HG03039 (cell line): Measurements from ENCODE around the gene C11orf54.
"Not testable (repeated sequence)": the region's sequence is repeated elsewhere in the genome, so short reads cannot be mapped to it uniquely, and the experiment has no call there.

Experiments
- ATAC-seq: cut with Tn5 transposase; IDR thresholded peaks from one replicate; pipeline ENCODE4 v1.9.1; 2021; ENCODE audit warnings: mild to moderate bottlenecking, moderate library complexity; ENCODE audit not compliant: unreplicated experiment

The C11orf54 gene

DNA sequence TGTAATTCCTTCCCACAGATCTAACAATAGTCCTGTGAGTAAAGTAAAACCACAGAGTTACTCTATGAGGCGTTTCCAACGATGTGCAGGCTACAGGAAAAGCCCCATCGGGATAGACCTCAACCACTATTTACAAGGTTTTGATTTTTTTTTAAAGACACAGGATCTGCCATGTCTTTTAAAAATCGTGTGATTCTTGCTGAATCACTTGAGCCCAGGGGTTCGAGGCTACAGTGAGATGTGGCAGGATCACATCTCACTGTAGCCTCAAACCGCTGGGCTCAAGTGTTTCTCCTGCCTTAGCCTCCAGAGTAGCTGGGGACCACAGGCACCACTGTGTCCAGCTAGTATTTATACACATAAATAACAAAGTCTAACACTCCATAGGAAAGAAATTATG is 8.0 kb upstream of the C11orf54 start:
- no peak for ATAC-seq

DNA sequence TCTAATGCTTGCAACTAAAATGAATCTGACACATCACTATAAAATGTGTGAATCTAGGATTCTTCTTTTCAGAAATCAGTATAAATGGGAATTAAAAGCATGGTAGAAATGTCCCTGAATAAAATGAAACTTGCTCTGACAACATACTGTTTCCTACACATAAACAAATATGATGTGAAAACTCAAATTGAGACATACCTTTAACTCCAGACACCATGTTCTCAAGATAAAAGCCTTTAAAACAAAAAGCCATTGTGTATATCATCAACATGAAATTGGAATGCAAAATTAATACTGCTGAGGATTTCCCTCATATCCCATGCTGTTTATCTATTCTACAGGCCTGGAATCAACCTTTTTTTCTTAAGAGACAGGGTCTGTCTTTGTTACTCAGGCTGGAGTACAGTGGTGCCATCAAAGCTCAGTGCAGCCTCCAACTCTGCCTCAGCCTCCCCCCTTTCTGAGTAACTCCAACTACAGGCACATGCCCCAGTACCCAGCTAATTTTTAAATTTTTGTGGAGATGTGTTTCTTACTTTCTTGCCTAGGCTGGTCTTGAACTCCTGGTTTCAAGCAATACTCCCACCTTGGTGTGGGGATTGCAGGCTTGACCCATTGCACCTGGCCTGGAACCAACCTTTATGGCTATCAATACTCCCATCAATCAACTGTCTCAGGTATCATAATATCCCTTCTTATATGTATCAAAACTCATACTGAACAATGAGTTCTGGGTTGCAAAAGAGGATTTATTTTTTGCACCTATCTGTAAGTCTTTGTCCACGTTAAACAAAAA is 6.8 kb upstream of the C11orf54 start:
- ATAC-seq = no peak

DNA sequence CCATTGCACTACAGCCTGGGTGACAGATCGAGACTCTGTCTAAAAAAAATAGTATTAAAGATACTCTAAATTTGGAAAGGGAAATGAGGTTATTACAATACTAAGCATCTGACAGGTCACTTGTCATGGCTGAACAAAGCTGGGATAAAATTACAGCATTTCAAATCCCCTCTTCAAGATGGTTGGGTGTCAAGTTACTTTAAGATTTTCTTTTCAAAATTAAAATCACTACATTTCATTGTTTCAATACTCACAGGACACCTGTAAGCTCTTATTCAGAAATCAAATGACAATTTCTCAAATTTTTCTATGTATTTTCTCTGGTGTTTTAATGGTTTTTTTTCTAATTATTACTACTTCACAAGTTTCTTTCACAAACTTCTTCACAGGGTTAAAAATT is 5.8 kb upstream of the C11orf54 start:
- no peak for ATAC-seq

DNA sequence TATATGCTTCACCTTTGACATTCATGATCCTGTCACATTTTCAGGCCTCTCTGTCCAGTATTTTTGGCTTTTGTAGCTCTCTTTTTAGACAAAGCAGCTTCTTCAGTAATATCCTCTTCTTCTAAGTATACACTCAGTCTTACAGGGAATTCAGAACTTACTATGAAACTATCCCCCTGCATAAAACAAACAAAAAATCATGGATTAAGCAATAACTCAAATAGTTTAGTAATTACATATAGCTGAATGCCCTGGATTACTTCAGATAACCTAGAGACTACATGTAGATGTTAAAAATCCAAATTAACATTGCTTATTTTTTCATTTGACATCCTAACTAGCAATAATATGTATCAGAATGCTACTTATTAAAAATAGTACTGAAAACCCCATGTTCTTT is 5.3 kb upstream of the C11orf54 start:
- no peak for ATAC-seq

DNA sequence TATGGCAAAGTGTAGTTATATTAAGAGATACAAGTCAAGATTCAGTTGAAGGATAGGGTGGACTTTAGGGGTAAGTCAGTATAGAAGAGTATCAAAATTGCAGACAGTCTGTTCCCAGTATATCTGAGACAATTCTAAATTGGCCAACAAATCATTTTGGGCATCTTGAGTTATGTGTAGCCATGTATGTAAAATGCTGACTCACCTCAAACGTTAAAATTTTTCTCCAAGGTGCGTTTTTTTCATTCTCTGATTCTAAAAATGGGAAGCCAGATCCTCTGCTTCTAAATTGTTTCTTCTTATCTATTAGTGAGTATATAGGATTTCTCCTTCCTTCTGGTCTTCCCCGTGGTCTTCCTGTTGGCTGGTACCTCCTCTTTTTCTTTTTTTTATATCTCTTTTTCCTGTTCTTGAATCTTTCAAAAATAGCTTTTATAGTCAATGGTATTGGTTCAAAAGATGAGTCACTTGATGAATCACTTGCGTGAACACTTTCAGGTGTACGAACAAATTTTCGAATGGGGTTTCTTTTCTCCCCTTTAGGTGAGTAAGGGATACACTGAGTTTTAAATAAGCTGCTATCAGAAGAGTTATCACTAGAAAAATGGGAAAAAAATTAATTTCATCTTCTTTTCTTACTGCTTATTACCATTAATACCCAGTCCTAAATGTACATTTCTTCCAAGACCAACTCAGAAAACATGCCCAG is 3.4 kb upstream of the C11orf54 start:
- no peak for ATAC-seq

DNA sequence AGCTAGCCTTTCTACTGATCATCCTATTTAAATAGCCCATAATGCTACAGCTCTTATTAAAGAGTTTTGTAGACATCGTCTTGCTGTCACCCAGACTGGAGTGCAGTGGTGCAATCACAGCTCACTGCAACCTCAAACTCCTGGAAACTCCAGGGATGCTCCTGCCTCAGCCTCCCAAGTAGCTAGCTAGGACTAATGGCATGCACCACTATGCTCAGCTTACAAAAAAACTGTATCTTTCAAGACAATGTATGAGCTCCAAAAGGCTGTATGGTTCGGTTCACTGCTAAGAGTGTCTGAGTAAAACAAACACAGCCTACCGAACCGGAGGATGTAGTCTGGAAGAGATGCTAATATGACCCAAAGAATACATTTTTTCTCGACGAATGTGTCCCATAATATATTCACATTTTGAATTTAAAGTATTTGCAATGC is 2.8 kb upstream of the C11orf54 start:
- ATAC-seq = no peak

DNA sequence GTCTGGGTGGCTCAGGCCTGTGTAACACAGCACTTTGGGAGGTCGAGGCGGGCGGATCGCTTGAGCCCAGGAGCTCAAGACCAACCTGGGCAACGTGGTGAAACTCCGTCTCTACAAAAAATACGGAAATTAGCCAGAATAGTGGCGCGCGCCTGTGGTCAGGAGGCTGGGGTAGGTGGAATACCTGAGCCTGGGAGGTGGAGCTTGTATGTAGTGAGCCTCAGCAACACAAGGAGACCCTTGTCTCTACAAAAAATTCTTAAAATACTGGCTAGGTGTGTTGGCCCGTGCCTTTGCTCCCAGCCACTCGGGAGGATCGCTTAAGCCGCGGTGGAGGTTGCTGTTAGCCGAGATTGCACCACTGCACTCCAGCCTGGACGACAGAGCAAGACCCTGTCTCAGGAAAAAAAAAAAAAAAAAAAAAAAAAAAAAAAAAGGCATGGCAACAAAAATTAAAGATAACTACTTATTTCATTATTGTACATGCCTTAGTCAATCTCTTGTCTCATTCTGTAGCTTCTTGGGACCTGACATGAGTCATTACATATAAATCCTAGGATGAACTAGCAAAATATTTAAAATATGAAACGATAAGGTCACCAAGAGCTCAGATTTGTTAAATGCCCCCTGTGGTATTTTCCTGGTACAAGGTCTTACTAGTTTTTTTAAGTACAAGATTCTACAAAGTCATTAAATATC is 1.3 kb upstream of the C11orf54 start:
- ATAC-seq = no peak

DNA sequence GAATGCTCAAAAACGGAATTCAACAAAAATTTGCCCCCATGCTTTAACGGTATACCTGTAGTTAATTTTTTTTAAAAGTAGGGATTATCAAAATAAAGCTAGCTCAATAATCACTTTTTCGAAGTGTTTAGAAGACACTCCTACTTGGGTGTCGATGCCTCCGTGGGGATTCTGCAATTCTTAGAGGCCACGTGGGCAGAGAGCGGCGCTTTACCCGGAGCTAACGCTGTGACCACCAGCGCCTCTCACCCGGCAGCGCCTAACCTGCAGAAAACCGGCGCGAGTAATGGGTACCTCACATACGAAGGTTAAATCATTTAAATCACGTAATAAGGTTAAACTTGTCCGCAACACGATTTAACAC is 760 bp upstream of the C11orf54 start:
- ATAC-seq = peak; percentile 24

DNA sequence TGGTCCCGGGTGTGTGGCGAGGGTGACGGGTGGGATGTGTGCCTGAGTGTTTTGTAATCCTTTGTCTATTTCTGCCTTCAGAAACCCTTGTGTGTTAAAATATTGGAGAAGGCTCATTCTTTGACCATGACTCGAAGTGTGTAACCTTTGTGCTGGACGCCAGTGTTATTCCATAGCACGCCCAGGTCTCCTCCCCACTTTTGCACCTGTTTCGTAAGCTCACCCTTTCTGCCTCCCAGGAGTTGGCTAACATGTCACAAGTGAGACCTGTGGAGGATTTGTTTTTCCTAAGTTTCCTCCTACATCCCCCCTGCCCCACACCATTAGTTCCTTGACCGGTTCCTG is 382 bp downstream of the C11orf54 start:
- peak; percentile 6 for ATAC-seq

DNA sequence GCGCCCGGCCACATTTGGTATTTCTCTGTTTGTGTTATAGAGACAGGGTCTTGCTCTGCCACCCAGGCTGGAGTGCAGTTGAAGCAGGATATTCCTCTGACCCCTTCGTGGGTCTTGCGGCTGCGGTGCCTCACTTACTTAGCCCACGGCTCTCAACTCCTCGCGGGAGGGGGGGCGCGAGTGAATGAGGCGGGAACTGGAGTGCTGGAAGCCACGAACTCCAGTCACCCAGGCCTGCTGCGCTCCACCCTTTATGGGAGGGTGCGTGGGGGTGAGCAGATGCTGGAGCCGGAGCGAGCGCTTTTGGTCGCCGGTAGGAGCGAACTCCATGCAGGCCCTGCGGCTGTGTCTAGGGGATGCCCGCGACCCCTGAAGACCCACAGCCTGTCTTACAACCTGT is 1.8 kb downstream of the C11orf54 start:
- no peak for ATAC-seq

DNA sequence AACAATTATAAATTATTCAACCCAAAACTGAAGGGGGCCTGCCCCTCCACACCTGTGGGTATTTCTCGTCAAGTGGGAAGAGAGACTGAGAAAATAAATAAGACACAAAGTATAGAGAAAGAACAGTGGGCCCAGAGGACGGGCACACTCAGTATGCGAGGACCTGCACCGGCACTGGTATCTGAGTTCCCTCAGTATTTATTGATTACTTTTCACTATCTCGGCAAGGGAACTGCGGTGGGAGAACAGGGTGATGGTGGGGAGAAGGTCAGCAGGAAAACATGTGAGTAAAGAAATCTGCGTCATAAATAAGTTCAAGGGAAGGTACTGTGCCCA is 3.2 kb downstream of the C11orf54 start:
- ATAC-seq = no peak

DNA sequence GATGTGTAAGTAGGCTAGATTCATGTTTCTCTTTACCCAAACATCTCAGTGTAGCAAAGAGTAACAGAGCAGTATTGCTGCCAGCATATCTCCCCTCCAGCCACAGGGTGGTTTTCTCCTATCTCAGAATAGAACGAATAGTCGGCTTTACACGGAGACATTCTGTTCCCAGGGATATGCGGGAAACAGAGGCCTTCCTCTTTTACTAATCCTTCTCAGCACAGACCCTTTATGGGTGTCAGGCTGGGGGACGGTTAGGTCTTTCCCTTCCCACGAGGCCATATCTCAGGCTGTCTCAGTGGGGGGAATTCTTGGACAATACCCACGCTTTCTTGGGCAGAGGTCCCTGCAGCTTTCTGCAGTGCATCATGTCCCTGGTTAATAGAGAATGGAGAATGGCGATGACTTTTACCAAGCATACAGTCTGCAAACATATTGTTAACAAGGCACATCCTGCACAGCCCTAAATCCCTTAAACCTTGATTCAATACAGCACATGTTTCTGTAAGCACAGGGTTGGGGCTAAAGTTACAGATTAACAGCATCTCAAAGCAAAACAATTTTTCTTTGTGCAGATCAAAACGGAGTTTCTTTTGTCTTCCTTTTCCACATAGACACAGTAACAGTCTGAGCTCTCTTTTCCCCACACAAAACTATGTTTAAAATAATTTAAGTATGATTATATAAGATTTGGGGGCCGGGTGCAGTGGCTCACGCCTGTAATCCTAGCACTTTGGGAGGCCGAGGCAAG is 3.7 kb downstream of the C11orf54 start:
- ATAC-seq = not testable (repeated sequence)

DNA sequence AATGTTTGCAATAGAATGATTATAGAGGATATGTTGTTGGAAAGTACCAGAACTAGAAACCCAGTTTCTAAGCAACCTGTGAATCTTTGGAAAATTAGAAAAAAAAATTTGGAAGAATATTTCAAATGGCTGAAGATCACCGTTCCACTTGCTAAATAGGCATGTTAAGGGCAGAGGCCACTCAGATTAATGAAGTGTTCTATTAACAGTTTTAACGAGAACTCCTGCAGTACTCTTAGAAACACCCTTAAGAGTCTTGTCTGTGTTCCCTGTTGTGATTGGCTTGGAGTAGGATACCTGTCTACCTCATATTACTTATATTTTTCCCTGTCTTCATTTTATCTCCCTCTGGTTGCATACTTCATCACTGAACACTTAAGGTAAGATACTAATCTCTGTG is 4.6 kb downstream of the C11orf54 start:
- ATAC-seq = no peak

DNA sequence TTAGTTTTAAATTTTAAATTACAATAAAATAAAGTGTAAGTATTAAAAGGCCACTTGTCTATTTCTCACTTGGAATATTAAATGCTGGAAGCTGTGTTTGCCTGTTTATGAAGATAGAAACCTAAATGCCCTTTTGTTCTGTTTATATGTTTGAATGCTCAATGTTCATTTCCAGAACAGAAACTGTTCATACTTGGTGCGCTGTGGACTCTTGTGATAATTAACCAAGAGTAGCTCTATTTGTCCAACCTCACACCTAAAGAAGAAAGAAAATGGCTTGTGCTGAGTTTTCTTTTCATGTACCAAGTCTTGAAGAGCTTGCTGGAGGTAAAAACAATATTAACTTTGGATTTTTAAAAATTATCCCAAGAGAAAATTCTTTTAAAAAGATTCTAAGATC is 5.7 kb downstream of the C11orf54 start:
- ATAC-seq = no peak

DNA sequence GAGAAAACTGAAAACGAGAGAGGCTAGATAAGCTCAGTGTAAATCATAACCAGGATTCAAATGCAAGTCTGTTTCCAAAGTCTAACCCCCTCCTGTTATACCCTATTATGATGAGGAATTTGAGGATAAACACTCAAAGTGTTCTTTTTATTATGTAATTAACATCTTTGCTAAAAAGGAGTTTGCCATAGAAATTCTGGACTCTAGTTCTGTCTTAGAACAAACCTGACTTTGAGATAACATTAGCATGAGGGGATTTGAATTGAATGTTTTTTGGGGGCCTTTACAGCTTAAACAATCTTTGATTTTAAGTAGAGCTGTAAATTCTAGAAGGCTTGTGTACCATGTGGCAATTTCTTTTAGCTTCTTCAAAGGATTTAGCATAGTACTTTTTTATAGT is 9.5 kb downstream of the C11orf54 start:
- no peak for ATAC-seq

DNA sequence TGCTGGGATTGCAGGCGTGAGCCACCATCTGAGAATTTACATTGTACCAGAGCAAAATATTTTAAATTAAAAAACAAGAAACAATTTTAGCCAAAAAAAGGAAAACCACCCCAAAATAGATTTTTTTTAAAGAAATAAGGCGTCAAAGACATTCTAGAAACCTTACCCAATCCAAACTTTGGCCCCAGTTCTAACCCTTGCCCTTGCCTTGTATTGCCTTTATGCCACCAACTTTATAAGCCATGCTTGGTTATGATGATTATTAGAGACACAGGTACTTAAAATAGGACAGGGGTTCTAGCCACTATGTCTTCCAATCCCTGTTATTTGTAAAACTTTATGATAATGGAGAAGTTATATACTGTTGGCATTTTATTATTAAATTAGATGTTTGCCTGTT is 11.8 kb downstream of the C11orf54 start:
- no peak for ATAC-seq

DNA sequence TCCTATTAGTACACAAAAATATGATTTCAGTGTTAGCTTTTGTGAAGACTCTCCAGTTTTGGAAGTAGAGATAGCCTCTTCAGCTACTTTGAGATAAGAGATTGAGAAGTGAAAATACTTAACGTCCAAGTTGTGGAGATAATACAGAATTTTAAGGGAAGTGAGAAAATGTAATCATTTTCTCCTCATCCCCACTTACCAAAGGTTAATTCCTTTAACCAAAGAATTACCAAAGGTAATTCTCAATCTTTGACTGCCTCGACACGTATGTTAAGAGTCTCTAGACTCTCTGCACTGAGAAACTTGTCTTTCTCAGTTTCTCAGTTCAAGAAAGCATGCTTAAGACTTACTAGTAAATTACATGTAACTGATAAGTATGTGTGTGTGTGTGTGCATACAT is 15.3 kb downstream of the C11orf54 start:
- ATAC-seq = no peak

DNA sequence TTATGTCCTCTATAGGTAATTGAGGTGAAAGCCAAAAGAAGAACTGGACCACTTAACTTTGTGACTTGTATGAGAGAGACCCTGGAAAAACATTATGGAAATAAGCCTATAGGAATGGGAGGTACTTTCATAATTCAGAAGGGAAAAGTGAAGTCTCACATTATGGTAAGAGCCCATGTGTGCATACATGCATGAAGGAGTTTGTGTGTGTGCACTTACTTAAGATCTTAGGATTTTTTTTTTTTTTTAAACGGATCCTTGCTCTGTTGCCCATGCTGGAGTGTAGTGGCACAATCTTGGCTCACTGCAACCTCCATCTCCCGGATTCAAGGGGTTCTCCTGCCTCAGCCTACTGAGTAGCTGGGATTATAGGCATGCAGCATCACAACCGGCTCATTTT is 15.8 kb downstream of the C11orf54 start:
- no peak for ATAC-seq

DNA sequence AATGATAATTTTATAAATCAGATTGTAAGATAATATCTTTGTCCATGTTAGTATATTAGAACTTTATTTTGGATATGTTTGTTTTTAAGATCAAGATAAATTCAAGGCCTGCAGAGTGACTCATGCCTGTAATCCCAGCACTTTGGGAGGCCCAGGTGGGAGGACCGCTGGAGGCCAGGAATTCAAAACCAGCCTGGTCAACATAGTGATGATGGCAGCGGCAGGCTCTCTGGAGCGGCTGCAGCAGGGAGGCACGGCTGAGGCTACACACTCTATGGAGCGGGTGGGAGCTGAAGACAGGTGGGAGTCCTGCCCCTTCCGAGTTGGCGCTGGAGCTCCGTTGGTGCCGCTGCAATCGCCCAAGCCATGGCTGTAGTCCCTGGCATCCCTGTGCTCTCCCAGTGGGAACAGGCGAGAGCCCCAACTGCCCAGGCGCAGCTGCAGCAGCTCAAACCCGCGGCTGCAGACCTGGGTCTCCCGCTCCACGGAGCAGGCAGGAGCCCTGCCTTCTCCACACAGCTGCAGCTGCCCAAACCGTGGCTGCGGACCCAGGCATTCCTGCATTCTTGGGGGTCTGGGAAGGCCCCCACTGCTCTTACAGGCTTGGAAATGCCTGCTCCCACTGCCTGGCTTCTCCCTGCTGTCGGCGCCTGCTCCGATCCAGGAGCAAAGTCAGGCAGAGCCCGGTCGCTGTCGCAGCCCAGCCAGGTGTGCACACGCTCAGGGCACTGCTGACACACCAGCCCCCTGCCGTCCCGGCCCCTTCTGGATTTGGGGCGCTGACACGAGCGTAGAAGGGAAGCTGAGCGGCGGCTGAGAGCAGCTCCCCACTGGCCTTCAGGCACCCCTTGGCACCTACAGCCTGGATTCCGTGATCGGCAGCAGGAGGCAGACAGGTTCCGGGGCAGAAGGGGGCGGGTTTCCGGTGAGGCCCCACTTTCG is 16.7 kb downstream of the C11orf54 start:
- ATAC-seq = no peak

DNA sequence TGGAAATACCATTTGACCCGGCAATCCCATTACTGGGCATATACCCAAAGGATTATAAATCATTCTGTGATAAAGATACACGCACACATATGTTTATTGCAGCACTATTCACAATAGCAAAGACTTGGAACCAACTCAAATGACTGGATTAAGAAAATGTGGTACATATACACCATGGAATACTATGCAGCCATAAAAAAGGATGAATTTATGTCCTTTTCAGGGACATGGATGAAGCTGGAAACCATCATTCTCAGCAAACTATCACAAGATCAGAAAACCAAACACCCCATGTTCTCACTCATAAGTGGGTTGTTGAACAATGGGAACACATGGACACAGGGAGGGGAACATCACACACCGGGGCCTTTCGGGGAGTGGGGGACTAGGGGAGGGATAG is 17.7 kb downstream of the C11orf54 start:
- ATAC-seq = not testable (repeated sequence)
